Measurements from ENCODE around the gene NOTUM. TPM values are rescaled to one million over a fixed set of nuclear protein-coding genes. Genes with fewer than 3 reads are reported as not detected.
"Not testable (repeated sequence)": the region's sequence is repeated elsewhere in the genome, so short reads cannot be mapped to it uniquely, and the experiment has no call there.

NOTUM gene
- polyA plus RNA-seq, 4 donors: 1.0 to 1.1 TPM; not detected in 2

DNA sequence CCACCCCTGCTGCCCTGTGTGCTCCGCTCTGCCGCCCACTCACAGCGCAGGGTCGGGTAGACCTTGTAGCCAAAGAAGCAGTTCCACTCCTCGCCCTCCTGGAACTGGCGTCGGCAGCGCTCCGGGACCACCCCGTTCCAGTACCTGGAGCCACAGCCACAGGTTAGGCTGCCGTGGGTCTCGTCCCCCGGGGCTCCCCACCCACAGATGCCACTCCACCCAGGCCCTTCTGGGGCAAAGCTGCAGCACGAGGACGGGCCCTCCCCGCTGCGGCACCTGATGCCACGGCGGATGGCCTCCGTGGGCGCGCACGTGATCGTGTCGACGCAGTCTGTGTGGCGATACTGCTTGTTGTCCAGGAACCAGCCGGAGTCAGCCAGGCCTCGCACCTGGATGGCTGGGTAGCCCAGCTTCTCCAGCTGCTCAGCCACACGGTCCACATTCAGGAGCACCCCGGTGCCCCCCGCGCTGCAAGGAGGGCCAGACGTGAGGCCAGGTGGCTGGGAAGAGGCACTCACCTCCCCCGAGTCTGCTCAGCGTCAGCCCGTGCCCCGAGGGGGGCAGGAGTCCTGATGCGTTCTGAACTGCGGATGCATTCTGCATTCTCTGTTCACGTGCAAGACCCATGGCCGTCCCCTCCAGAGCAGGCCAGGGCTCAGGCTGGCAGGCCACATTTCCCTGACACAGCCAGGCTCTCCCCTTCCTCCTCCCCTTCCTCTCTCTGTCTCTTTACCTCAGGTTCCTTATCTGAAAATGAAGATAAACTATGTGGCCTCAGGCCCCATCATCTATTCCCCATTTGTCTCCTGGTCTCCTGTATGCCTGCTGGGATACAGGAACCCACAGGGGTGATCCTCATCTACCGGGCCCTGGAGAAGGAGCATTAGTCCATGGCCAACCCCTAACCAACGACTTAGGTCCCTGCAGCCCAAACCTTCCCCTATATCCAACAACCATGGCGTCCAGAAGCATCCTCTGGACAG, 4.1 kb downstream of the NOTUM start:
- Histone ChIP-seq H3K9me3 (ENCODE audit: control insufficient read depth in 2 of 2, insufficient read depth in 1 of 2, low read depth in 1 of 2, low read length in 1 of 2) (no peaks in the 10 kb centered on the region), H3K36me3 (ENCODE audit: control insufficient read depth in 3 of 3, insufficient read depth in 2 of 3, low read depth in 1 of 3, low read length in 3 of 3) (peaks cover 0 to 4% (median 0%) of the 10 kb centered on the region in 3 donors), H3K27ac (ENCODE audit: low read depth in 1 of 3, low read length in 2 of 3) (no peak overlapping the region), H3K27me3 (ENCODE audit: control insufficient read depth in 3 of 3, insufficient read depth in 3 of 3, low read length in 3 of 3) (peaks cover 9 to 34% (median 10%) of the 10 kb centered on the region in 3 donors), H3K4me3 (ENCODE audit: low read depth in 1 of 3, low read length in 3 of 3) (no peak overlapping the region), H3K4me1 (ENCODE audit: control insufficient read depth in 3 of 3, insufficient read depth in 2 of 3, low read depth in 1 of 3, low read length in 2 of 3) (peaks cover 0 to under 1% (median 0%) of the 10 kb centered on the region in 3 donors)
- WGBS, 3 donors: 85 to 92% (median 87%) methylated on average over 44 to 45 of the region's 45 CpGs
- no peak for DNase-seq
- no peak for FAIRE-seq

DNA sequence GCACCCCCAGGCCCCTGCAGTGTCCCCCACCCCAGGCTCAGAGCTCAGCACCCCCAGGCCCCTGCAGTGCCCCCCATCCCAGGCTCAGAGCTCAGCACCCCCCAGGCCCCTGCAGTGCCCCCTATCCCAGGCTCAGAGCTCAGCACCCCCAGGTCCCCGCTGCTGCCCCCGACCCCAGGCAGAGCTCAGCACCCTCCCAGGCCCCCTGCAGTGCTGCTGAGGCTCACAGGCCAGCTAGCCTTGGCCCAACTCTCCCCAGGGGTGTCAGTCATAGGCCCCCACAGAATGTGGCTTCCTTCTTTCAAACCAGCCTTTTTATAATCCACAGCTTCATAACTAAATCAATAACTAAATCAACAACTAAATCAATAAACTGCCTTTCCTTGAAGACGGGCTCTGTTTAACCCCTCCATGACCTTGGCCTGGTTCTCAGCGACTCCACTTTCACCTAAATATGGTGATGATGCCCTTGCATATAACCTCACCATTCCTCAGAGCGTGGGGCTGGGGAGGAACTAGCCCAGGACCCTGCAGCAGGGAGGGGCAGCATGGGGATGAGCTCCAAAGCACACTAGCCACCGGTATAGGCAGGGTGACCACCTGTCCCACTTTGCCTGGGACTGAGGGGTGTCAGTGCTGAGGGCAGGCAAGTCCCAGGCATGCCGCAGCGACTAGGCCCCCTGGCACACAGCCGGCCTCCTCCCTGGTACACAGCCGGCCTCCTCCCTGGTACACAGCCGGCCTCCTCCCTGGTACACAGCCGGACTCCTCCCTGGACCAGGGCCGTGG, 5.0 kb downstream of the NOTUM start:
- H3K4me1 ChIP-seq (ENCODE audit: control insufficient read depth in 3 of 3, insufficient read depth in 2 of 3, low read depth in 1 of 3, low read length in 2 of 3): no peaks in the 10 kb centered on the region
- no peak overlapping the region for H3K4me3 ChIP-seq (ENCODE audit: low read depth in 1 of 3, low read length in 3 of 3)
- no peak for FAIRE-seq
- no peaks in the 10 kb centered on the region for H3K9me3 ChIP-seq (ENCODE audit: control insufficient read depth in 2 of 2, insufficient read depth in 1 of 2, low read depth in 1 of 2, low read length in 1 of 2)
- DNase-seq: no peak
- H3K27me3 ChIP-seq (ENCODE audit: control insufficient read depth in 3 of 3, insufficient read depth in 3 of 3, low read length in 3 of 3): peaks cover 6 to 32% (median 9%) of the 10 kb centered on the region in 3 donors
- peaks cover 0 to 4% (median 0%) of the 10 kb centered on the region in 3 donors for H3K36me3 ChIP-seq (ENCODE audit: control insufficient read depth in 3 of 3, insufficient read depth in 2 of 3, low read depth in 1 of 3, low read length in 3 of 3)
- H3K27ac ChIP-seq (ENCODE audit: low read depth in 1 of 3, low read length in 2 of 3): no peak overlapping the region
- 81 to 86% (median 85%) methylated on average over 12 to 13 of the region's 13 CpGs for WGBS, 3 donors

DNA sequence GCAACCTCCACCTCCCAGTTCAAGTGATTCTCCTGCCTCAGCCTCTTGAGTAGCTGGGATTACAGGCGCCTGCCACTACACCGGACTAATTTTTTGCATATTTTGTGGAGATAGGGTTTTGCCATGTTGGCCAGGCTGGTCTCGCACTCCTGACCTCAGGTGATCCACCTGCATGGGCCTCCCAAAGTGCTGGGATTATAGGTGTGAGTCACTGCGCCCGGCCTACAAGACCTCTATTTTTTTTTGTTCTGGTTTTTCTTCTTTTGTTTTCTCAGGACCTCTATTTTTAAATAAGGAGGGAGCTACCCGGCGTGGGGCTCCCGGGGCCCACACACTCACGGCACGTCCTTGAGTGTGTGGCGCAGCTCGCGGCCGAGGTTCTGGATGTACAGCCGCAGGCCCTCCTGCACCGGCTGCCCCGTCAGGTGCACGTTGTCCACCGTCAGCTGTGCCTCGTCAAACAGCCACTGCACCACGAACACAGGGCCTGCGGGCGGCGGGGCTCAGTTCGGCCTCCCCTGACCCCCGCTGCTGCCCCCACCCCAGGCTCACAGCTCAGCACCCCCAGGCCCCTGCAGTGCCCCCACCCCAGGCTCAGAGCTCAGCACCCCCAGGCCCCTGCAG, 5.8 kb downstream of the NOTUM start:
- Histone ChIP-seq H3K36me3 (ENCODE audit: control insufficient read depth in 3 of 3, insufficient read depth in 2 of 3, low read depth in 1 of 3, low read length in 3 of 3) (peaks cover 0 to 4% (median 0%) of the 10 kb centered on the region in 3 donors), H3K4me1 (ENCODE audit: control insufficient read depth in 3 of 3, insufficient read depth in 2 of 3, low read depth in 1 of 3, low read length in 2 of 3) (no peaks in the 10 kb centered on the region), H3K9me3 (ENCODE audit: control insufficient read depth in 2 of 2, insufficient read depth in 1 of 2, low read depth in 1 of 2, low read length in 1 of 2) (no peaks in the 10 kb centered on the region), H3K4me3 (ENCODE audit: low read depth in 1 of 3, low read length in 3 of 3) (no peak overlapping the region), H3K27ac (ENCODE audit: low read depth in 1 of 3, low read length in 2 of 3) (no peak overlapping the region), H3K27me3 (ENCODE audit: control insufficient read depth in 3 of 3, insufficient read depth in 3 of 3, low read length in 3 of 3) (peaks cover 2 to 27% (median 6%) of the 10 kb centered on the region in 3 donors)
- DNase-seq (no peak), FAIRE-seq (no peak)
- WGBS, 3 donors: 90 to 95% (median 95%) methylated on average over 25 to 26 of the region's 26 CpGs

DNA sequence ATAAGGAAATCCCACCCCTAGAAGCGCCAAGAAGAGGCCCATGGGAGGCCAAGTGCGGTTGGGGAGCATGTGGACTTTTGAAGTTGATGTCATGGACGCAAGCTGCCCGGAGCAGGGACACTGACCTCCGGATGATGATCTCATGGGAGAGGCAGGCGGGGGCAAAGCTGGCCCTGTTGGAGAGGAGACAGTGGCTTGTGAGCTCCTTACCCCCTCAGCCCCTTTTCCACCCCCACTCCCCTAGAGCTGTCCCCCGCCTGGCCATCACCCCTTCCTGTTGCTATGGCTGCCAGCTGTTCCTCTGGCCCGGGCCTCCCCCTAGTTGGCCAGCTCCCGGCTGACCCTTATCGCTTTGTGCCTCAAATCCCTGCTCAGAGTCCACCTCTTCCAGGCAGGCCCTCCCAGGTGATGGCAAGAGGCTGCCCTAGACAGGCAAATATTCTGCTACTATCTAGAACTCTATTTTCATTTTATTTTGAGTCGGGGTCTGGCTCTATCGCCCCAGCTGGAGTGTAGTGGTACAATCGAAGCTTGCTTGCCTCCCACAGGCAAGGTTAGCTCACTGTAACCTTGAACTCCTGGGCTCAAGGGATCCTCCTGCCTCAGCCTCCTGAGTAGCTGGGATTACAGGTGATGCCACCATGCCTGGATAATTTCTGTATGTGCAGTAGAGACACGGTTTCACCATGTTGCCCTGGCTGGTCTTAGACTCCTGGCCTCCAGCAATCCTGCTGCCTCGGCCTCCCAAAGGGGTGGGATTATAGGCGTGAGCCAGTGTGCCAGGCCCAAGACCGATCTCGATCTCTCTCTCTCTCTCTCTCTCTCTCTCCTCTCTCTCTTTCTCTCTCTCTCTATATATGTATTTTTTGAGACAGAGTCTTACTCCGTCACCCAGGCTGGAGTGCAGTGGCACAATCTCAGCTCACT, 6.6 kb downstream of the NOTUM start:
- peaks cover 0 to 4% (median 0%) of the 10 kb centered on the region in 3 donors for H3K36me3 ChIP-seq (ENCODE audit: control insufficient read depth in 3 of 3, insufficient read depth in 2 of 3, low read depth in 1 of 3, low read length in 3 of 3)
- FAIRE-seq: no peak
- H3K4me3 ChIP-seq (ENCODE audit: low read depth in 1 of 3, low read length in 3 of 3): no peak overlapping the region
- H3K27me3 ChIP-seq (ENCODE audit: control insufficient read depth in 3 of 3, insufficient read depth in 3 of 3, low read length in 3 of 3): peaks cover 2 to 24% (median 6%) of the 10 kb centered on the region in 3 donors
- no peak overlapping the region for H3K27ac ChIP-seq (ENCODE audit: low read depth in 1 of 3, low read length in 2 of 3)
- 84 to 87% (median 87%) methylated on average over 19 of the region's 19 CpGs for WGBS, 3 donors
- H3K4me1 ChIP-seq (ENCODE audit: control insufficient read depth in 3 of 3, insufficient read depth in 2 of 3, low read depth in 1 of 3, low read length in 2 of 3): no peaks in the 10 kb centered on the region
- no peak for DNase-seq
- H3K9me3 ChIP-seq (ENCODE audit: control insufficient read depth in 2 of 2, insufficient read depth in 1 of 2, low read depth in 1 of 2, low read length in 1 of 2): no peaks in the 10 kb centered on the region

DNA sequence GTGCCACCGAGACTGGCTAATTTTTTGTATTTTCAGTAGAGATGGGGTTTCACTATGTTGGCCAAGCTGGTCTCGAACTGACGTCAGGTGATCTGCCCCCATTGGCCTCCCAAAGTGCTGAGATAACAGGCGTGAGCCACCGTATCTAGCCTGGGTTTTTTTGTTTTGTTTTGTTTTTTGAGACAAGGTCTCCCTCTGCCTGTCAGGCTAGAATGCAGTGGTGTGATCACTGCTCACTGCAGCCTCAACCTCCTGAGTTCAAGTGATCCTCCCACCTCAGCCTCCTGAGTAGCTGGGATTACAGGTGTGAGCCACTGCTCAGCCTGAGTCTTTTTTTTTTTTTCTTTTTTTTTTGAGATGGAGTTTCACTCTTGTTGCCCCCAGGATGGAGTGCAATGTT, 7.5 kb downstream of the NOTUM start:
- not testable (repeated sequence) for H3K9me3 ChIP-seq (ENCODE audit: control insufficient read depth in 2 of 2, insufficient read depth in 1 of 2, low read depth in 1 of 2, low read length in 1 of 2); H3K4me3 ChIP-seq (ENCODE audit: low read depth in 1 of 3, low read length in 3 of 3); H3K27ac ChIP-seq (ENCODE audit: low read depth in 1 of 3, low read length in 2 of 3); H3K36me3 ChIP-seq (ENCODE audit: control insufficient read depth in 3 of 3, insufficient read depth in 2 of 3, low read depth in 1 of 3, low read length in 3 of 3); FAIRE-seq; DNase-seq; H3K4me1 ChIP-seq (ENCODE audit: control insufficient read depth in 3 of 3, insufficient read depth in 2 of 3, low read depth in 1 of 3, low read length in 2 of 3)
- 61 to 77% (median 67%) methylated on average over 5 of the region's 5 CpGs for WGBS, 3 donors
- H3K27me3 ChIP-seq (ENCODE audit: control insufficient read depth in 3 of 3, insufficient read depth in 3 of 3, low read length in 3 of 3): peaks cover under 1 to 14% (median 2%) of the 10 kb centered on the region in 3 donors

DNA sequence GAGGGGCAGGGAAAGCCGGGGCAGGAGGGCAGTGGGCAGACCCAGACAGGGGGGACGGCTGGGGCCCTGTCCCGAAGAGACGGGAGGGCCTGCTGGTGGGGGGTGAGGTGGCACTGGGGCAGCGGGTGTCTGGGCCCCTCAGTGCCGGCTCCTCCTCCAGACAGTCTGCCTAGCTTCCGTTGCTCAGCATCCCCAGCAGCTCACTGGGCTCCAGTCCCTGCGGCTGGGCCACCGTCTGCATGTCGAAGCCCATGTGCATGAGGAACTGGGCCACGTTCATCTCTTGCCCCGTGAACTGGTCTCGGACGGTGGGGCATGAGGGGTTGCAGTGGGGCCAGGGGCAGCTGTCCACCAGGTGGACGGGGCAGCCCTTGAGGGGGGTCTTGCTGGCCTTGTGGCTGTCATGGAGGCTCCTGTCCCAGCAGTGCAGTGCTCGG, 8.2 kb downstream of the NOTUM start:
- DNase-seq (no peak), FAIRE-seq (no peak)
- H3K4me1 ChIP-seq (ENCODE audit: control insufficient read depth in 3 of 3, insufficient read depth in 2 of 3, low read depth in 1 of 3, low read length in 2 of 3): no peaks in the 10 kb centered on the region
- peaks cover 0 to 8% (median 2%) of the 10 kb centered on the region in 3 donors for H3K27me3 ChIP-seq (ENCODE audit: control insufficient read depth in 3 of 3, insufficient read depth in 3 of 3, low read length in 3 of 3)
- H3K9me3 ChIP-seq (ENCODE audit: control insufficient read depth in 2 of 2, insufficient read depth in 1 of 2, low read depth in 1 of 2, low read length in 1 of 2): no peaks in the 10 kb centered on the region
- peaks cover 0 to 4% (median 0%) of the 10 kb centered on the region in 3 donors for H3K36me3 ChIP-seq (ENCODE audit: control insufficient read depth in 3 of 3, insufficient read depth in 2 of 3, low read depth in 1 of 3, low read length in 3 of 3)
- H3K4me3 ChIP-seq (ENCODE audit: low read depth in 1 of 3, low read length in 3 of 3): no peak overlapping the region
- 74 to 88% (median 87%) methylated on average over 13 to 16 of the region's 16 CpGs for WGBS, 3 donors
- H3K27ac ChIP-seq (ENCODE audit: low read depth in 1 of 3, low read length in 2 of 3): no peak overlapping the region

DNA sequence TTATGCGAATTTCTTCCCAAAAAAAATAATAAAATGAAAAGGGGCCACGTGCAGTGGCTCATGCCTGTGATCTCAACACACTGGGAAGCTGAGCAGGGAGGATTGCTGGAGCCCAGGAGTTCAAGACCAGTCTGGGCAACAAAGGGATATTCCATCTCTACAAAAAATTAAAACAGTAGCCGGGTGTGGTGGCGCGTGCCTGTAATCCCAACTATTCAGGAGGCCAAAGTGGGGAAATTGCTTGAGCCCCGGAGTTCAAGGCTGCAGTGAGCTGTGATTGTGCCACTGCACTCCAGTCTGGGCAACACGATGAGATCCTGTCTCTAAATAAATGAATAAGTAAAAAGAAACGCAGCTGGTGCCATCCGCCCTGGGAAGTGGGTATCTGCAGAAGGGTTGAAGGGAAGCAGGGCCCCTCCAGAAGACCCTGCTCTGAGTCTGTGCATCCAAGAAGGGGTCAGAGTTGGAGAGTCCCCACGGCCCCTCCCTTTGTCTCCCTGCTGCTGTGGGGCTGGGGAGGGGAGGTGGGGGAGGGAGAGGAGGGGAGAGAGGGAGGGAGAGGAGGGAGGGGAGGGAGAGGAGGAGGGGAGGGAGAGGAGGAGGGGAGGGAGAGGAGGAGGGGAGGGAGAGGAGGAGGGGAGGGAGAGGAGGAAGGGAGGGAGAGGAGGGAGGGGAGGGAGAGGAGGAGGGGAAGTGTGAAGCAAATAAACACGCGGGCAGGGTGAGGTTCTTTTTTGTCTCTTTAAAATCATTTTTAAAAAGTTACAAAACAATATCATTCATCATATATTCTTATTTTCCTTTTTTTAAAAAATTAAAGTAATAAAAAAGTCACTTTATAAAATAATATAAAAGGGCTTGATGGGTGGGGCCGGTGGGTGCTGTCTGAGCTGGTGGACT, 9.0 kb downstream of the NOTUM start:
- H3K27ac ChIP-seq (ENCODE audit: low read depth in 1 of 3, low read length in 2 of 3): no peak overlapping the region
- 53 to 58% (median 54%) methylated on average over 12 to 13 of the region's 13 CpGs for WGBS, 3 donors
- peaks cover 0 to 2% (median 0%) of the 10 kb centered on the region in 3 donors for H3K27me3 ChIP-seq (ENCODE audit: control insufficient read depth in 3 of 3, insufficient read depth in 3 of 3, low read length in 3 of 3)
- H3K36me3 ChIP-seq (ENCODE audit: control insufficient read depth in 3 of 3, insufficient read depth in 2 of 3, low read depth in 1 of 3, low read length in 3 of 3): peaks cover 0 to 4% (median 0%) of the 10 kb centered on the region in 3 donors
- no peak for FAIRE-seq
- no peak overlapping the region for H3K4me3 ChIP-seq (ENCODE audit: low read depth in 1 of 3, low read length in 3 of 3)
- DNase-seq: no peak
- no peaks in the 10 kb centered on the region for H3K9me3 ChIP-seq (ENCODE audit: control insufficient read depth in 2 of 2, insufficient read depth in 1 of 2, low read depth in 1 of 2, low read length in 1 of 2)
- H3K4me1 ChIP-seq (ENCODE audit: control insufficient read depth in 3 of 3, insufficient read depth in 2 of 3, low read depth in 1 of 3, low read length in 2 of 3): no peaks in the 10 kb centered on the region
